Retinal pigment epithelial cell (primary cell): ENCODE results near the gene FSTL4.
"Not testable (repeated sequence)": the region's sequence is repeated elsewhere in the genome, so short reads cannot be mapped to it uniquely, and the experiment has no call there.

ENCODE experiments used
- DNase-seq: peaks from one replicate; pipeline ENCODE4 v3.0.0-alpha.2; 2010; ENCODE audit warnings: low read depth
- H3K4me3 ChIP-seq: 2 replicates; pipeline ENCODE4 v1.5.1; 2011; ENCODE audit warnings: mild to moderate bottlenecking, low read length, control low read depth, moderate library complexity
- TF ChIP-seq, protein P1 (sequence below): conservative IDR thresholded peaks from 2 replicates; pipeline ENCODE4 v1.5.1; 2011; ENCODE audit warnings: low read depth, low read length, control low read depth, inconsistent platforms

FSTL4 gene

DNA sequence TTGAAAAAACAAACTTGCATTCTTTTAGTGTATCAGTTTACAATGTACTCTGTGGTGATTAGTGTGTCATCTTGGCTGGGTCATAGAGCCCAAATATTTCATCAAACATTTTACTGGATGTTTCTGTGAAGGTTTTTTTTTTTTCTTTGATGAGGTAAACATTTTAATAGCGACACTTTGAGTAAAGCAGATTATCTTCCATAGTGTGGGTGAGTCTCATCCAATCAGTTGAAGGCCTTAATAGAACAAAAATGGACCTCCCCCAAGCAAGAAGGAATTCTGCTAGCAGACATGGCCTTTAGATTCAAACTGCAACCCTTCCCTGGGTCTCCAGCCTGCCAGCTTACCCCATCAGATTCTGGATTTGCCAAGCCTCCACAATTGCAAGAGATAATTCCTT lies 72.5 kb downstream of the FSTL4 start:
- no peak for DNase-seq
- TF ChIP-seq, protein P1, sequence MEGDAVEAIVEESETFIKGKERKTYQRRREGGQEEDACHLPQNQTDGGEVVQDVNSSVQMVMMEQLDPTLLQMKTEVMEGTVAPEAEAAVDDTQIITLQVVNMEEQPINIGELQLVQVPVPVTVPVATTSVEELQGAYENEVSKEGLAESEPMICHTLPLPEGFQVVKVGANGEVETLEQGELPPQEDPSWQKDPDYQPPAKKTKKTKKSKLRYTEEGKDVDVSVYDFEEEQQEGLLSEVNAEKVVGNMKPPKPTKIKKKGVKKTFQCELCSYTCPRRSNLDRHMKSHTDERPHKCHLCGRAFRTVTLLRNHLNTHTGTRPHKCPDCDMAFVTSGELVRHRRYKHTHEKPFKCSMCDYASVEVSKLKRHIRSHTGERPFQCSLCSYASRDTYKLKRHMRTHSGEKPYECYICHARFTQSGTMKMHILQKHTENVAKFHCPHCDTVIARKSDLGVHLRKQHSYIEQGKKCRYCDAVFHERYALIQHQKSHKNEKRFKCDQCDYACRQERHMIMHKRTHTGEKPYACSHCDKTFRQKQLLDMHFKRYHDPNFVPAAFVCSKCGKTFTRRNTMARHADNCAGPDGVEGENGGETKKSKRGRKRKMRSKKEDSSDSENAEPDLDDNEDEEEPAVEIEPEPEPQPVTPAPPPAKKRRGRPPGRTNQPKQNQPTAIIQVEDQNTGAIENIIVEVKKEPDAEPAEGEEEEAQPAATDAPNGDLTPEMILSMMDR = no peak
- no peak overlapping the region for H3K4me3 ChIP-seq

DNA sequence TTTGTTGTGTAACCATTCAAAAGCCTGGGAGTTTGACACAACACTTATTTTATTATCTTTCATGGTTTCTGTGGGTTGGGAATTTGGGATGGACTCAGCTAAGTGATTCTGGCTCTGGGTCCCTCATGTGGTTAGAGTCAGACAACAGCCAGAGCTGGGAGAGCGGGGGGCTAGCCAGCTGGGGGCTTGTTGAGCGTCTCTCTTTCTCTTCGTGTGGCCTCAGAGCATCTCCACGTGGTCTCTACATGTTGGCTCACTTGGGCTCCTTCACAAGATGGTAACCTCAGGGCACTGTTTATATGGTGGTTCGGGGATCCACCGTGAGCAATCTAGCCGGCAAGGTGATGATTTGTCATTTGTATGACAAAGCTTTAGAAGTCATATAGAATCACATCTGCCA lies 73.6 kb downstream of the FSTL4 start:
- DNase-seq = no peak

DNA sequence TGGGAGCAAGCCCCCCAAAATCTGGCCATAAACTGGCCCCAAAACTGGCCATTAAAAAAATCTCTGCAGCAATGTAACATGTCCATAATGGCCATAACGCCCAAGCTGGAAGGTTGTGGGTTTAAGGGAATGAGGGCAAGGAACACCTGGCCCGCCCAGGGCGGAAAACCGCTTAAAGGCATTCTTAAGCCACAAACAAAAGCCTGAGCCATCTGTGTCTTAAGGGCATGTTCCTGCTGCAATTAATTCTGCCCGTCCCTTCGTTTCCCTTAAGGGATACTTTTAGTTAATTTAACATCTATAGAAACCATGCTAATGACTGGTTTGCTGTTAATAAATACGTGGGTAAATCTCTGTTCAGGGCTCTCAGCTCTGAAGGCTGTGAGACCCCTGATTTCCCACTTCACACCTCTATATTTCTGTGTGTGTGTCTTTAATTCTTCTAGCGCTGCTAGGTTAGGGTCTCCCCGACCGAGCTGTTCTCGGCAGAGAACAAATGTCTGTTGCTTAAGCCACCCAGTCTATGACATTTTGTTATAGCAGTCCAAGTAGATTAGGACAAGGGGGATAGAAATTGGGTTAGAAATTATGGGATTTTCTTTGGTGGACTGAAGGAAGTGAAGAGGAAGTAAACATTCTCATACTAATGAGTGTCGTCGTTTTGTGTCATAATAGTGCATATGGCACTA lies 77.0 kb downstream of the FSTL4 start:
- not testable (repeated sequence) for DNase-seq

More for the DNA sequence above, 73.6 kb downstream of the FSTL4 start:
- TF ChIP-seq, protein P1 = no peak
- H3K4me3 ChIP-seq = no peak overlapping the region

DNA sequence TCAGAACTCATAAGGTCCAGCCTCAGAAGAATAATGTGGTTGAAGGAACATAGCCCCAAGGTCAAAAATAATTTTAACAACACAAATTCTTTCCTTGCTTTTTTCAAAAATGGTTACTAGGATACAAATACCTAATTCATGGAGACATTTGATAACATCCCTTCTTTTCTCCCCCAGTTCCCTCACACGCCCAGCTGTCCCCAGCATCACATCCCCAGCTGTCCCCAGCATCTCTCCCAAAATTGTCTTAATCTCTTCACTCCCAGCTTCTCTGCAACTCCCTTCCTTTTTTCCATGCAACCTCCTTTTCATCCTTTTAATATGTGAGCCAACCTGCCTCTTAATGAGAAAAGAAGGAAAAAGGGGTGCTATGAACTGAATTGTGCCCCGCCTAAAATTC lies 77.8 kb downstream of the FSTL4 start:
- DNase-seq = no peak
- no peak overlapping the region for H3K4me3 ChIP-seq
- TF ChIP-seq, protein P1 = no peak

More for the DNA sequence above, 77.0 kb downstream of the FSTL4 start:
- not testable (repeated sequence) for H3K4me3 ChIP-seq

DNA sequence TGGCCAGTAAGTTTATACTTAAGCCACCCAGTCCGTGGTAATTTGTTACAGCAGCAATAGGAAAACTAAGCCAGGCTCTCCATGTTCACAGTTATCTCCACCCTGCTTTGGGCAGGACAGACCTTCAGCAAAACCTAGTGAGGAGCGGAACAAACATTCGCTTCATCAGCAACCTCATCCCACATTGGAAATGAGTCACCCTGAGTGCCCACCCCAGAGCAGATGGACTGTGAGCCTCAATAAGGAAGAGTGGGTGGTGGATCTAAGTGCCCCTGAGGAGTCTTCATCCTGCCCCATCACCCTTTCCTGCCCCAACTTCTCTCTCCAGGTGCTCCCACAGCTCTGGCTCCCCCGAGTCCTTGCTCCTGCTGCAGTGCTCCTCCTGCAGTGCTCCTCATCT lies 78.8 kb downstream of the FSTL4 start:
- DNase-seq = no peak
- H3K4me3 ChIP-seq = no peak overlapping the region
- TF ChIP-seq, protein P1 = no peak

DNA sequence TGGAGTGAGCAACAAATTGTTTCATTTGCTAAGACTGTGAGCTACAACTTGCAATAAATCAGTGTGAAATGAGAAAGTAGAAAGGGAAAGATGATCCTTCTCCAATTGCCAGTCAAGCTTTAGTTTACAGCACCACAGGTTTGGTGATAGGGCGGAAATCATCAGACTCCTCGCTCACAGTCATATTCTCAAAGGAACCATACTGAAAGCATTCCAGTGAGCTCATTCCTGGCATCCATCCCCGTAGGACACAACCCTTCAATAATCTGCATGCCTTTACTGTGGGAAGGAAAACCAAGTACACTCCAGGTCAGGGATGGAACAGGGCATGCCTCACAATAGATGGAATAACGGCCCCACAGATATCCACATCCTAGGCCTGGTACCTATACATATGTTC lies 80.7 kb downstream of the FSTL4 start:
- DNase-seq = no peak
- H3K4me3 ChIP-seq = no peak overlapping the region
- TF ChIP-seq, protein P1 = no peak

DNA sequence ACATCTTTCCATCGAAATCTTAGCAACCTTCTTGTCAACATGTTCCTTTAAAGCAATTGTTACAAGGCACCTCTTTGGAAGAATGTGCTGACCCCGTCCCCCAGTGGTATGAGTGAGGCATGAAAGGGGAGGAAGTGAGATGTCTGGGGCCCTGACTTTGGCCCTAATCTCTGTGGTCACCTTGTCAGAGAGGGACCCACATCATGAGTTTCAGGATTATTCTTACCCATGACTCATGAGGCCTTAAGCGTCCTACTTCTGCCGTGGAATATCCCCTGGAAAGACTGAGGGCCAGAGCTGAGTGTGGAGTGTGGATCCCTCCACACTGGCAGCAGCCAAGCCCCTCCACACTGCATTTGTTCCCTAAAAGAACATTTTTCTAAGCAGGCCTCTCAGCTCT lies 81.2 kb downstream of the FSTL4 start:
- TF ChIP-seq, protein P1 = no peak
- no peak for DNase-seq

DNA sequence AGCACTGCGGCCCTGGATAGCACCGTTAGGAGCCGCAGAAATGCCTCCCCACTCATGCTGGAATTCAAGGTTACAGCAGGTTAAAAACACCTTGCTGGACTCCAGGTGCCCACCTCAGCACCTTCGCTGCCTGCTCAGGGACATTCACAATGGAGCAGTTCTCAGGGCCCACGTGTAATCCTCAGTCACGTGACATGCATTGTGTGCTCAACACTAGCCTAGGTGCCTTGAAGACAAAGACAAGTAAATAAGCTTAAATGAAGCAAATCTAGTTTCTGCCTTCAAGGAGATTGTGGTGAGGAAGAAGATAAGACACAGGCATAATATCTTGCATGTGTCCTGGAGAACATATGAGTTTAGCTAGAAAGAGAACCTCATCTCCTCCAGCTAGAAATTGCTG lies 82.1 kb downstream of the FSTL4 start:
- TF ChIP-seq, protein P1 = no peak
- no peak for DNase-seq
- H3K4me3 ChIP-seq = no peak overlapping the region

More for the DNA sequence above, 81.2 kb downstream of the FSTL4 start:
- H3K4me3 ChIP-seq = no peak overlapping the region
